Colonic mucosa (tissue), 4 donors: ENCODE measurements around the gene ZBTB6. TPM values are rescaled to one million over a fixed set of nuclear protein-coding genes. Genes with fewer than 3 reads are reported as not detected.

Experiments used
- DNase-seq: peaks from one replicate; pipeline ENCODE4 v3.0.0-alpha.2; 2020
- H3K27ac ChIP-seq: fragments of 200-600 bp; one replicate; pipeline ENCODE4 v1.8.0; 2021
- H3K27me3 ChIP-seq: fragments of 200-600 bp; one replicate; pipeline ENCODE4 v1.8.0; 2021
- H3K36me3 ChIP-seq: fragments of 200-600 bp; one replicate; pipeline ENCODE4 v1.8.0; 2021
- H3K4me1 ChIP-seq: fragments of 200-600 bp; one replicate; pipeline ENCODE4 v1.8.0; 2021; ENCODE audit warnings: mild to moderate bottlenecking
- H3K4me3 ChIP-seq: fragments of 200-600 bp; one replicate; pipeline ENCODE4 v1.8.0; 2021
- H3K9ac ChIP-seq, 2 donors: one replicate each; pipeline ENCODE4 v1.7.0; 2013; ENCODE audit warnings: control low read depth in 2 of 2, low read depth in 2 of 2, low read length in 2 of 2
- H3K9me3 ChIP-seq: fragments of 200-600 bp; one replicate; pipeline ENCODE4 v1.8.0; 2021
- intact Hi-C: fragments of 100-400 bp; cut with DNase I; formaldehyde crosslinking; loops from one replicate; pipeline ENCODE4 v1.14.1; 2022
- total RNA-seq, 2 donors: library from RNA; stranded (reverse); fragmentation: NEBNext Ultra II Directional in 1 of 2; extraction: Animal tissue kit (Norgen Biotek cat#: 25700) in 1 of 2; gene quantifications; one replicate each; pipeline ENCODE4 v1.2.1, GENCODE V29; 2021
- TF ChIP-seq, protein P1 (sequence below): fragments of 200-600 bp; IDR thresholded peaks from one replicate; pipeline ENCODE4 v1.8.0; 2022; ENCODE audit warnings: antibody characterized with exemption, mild to moderate bottlenecking
- donor health status: healthy.
- donor health status: DM: no; HTN: no; CAD: no.
- donor health status: DM: no; HTN: no; CAD: no.

ZBTB6 gene
- total RNA-seq, 2 donors from 2014 or later: 6.6 to 8.4 TPM

DNA sequence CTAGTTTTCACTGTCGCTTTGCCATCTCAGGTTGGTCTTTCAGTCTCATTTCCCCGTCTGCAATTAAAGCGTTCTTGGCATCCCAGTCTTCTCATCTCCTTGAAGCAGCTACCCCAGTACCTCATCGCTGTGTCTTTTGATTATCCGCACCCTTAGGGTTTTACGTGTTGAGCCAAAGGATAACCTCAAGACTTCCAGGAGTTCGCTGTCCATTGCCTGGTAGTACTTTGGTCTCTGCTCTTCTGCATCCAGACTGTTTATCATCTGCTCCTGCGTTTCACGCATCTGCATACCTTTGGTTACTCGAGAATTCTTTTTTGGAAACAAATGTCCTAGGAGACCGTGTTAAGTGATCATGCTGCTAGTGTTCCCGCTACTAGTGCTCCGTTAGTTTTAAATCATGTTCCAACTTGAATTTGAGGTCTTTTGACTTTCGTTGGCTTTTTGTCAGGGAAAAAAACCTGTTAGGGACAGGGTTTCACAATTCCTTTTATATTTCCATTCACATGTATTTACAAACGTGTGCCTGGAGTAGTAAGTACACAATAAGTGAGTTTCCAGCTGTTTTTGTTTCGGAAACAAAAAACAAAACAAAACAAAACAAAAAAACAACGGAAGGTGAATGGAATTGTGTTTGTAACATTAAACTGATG lies 28.6 kb upstream of the ZBTB6 start:
- Histone ChIP-seq H3K9me3 (no peaks in the 10 kb centered on the region), H3K4me3 (peak overlapping the region; percentile 83), H3K9ac (peak overlapping the region; percentile 79 to 95), H3K27ac (peak overlapping the region; percentile 76), H3K4me1 (no peaks in the 10 kb centered on the region), H3K36me3 (peaks cover 2% of the 10 kb centered on the region), H3K27me3 (no peaks in the 10 kb centered on the region)
- DNase-seq: peak; percentile 51
- intact Hi-C loops: no loop called here
- TF ChIP-seq, protein P1, sequence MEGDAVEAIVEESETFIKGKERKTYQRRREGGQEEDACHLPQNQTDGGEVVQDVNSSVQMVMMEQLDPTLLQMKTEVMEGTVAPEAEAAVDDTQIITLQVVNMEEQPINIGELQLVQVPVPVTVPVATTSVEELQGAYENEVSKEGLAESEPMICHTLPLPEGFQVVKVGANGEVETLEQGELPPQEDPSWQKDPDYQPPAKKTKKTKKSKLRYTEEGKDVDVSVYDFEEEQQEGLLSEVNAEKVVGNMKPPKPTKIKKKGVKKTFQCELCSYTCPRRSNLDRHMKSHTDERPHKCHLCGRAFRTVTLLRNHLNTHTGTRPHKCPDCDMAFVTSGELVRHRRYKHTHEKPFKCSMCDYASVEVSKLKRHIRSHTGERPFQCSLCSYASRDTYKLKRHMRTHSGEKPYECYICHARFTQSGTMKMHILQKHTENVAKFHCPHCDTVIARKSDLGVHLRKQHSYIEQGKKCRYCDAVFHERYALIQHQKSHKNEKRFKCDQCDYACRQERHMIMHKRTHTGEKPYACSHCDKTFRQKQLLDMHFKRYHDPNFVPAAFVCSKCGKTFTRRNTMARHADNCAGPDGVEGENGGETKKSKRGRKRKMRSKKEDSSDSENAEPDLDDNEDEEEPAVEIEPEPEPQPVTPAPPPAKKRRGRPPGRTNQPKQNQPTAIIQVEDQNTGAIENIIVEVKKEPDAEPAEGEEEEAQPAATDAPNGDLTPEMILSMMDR: no peak

DNA sequence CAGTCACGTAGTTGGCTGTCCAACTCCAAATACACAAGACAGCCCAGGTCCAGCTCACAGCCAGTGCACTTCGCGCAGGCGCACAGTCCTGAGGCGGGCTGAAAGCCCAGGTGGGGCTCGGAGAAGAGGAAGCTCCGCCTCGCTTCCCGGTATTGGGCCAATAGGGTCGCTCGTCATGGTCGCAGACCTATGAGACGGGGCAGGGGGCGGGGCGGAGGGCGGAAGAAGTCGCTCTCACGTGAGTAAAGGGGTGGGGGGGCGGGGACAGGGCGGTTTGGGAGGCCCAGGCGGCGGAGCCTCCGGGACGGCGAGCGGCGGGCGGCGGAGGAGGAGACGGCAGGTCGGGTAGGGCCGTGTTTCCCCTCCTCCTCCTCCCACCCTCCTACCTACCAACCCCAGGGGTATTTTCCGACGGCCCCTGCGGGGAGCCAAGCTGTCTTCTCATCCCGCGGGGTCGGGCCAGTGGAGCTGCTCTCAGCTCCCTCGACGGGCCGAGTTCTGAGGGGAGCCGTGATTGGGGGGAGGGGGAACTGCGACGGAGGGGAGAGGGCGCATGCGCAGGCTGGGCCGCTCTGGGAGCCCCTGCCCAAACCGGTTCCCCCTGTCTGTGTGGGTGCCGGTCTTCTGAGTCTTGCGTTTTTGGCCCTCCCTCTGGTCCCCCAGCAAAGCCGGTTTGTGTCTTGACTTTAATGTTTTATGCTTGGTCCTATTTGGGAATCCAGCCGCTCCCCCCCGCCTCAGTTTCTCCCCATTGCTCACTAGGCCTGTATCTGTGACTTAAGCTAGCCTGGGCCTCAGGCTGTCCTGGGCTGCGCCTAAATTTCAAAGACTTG lies 27.8 kb upstream of the ZBTB6 start, which contains the start of gene RABGAP1:
RABGAP1 (plus strand) TSS at position 272 of the 833 bp plus-strand sequence. CDS start 16,040 bp downstream, outside the sequence.
- TF ChIP-seq, protein P1: no peak
- peak within 1 kb of the TSS; percentile 76 for H3K27ac ChIP-seq
- no peaks in the 10 kb centered on the region for H3K4me1 ChIP-seq
- DNase-seq: peak; percentile 100
- peaks cover 4% of the 10 kb centered on the region for H3K36me3 ChIP-seq
- no peaks in the 10 kb centered on the region for H3K27me3 ChIP-seq
- H3K9ac ChIP-seq: peak within 1 kb of the TSS; percentile 79 to 95
- intact Hi-C loops: no loop called here
- H3K9me3 ChIP-seq: no peaks in the 10 kb centered on the region
- peak within 1 kb of the TSS; percentile 83 for H3K4me3 ChIP-seq

DNA sequence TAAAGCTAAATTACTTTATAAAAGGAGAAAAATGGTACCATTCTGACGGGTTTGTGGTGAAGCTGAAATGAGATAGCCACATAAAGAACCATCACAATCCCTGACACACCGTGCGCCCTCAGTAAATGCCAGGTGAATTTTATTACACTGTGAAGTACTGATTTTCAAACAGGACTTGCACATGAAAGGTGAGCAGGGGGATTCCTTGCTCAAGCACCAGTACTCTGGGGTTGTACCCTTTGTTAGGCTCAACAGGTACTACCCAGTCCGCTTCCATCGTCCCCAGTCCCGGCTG lies 27.3 kb upstream of the ZBTB6 start:
- Histone ChIP-seq H3K9me3 (no peaks in the 10 kb centered on the region), H3K27ac (peak overlapping the region; percentile 69), H3K36me3 (peaks cover 4% of the 10 kb centered on the region), H3K4me3 (peak overlapping the region; percentile 83), H3K4me1 (no peaks in the 10 kb centered on the region), H3K9ac (peak overlapping the region in 1 of 2 donors; percentile 76), H3K27me3 (no peaks in the 10 kb centered on the region)
- TF ChIP-seq, protein P1: no peak
- no peak for DNase-seq
- intact Hi-C loops: no loop called here

DNA sequence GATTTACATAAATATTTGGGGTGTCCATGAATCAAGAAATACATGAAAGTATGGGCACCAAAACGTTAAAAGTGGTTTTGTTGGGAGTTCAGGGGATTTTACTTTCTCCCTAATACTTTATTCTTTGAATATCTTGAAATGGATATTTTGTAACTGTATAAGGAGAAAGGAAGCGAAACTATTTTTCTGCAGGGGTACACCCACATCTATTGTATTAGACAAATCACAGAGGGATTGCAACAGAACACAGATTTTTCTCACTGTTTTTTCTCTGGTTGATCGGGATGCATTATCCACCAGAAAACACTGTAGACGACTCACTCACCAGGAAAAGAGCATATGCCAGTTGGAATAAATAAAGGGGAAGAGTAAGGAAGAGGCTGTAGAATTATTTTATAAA lies 26.5 kb upstream of the ZBTB6 start:
- Histone ChIP-seq H3K27ac (no peak overlapping the region), H3K27me3 (no peaks in the 10 kb centered on the region)

DNA sequence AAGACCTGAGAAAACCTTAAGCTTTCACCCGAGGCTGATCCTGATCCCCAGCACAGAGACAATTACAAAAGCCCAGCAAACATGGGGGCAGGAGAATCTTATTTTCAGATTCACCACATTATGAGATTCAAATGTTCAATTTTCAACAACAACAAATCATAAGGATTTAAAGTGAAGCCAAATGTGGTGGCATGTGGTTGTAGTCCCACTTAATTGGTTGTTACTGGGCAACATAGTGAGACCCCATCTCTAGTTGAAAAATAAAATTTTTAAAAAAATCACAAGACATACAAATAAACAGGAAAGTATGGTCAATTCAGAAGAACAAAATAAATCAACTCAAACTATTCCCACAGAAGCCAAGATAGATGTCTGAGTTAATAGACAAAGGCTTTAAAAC lies 23.8 kb upstream of the ZBTB6 start:
- no peak overlapping the region for H3K4me3 ChIP-seq
- peaks cover 3% of the 10 kb centered on the region for H3K4me1 ChIP-seq
- intact Hi-C loops: no loop called here
- H3K9ac ChIP-seq: no peak overlapping the region
- H3K9me3 ChIP-seq: no peaks in the 10 kb centered on the region
- peaks cover 4% of the 10 kb centered on the region for H3K36me3 ChIP-seq
- H3K27me3 ChIP-seq: no peaks in the 10 kb centered on the region
- TF ChIP-seq, protein P1: no peak
- no peak for DNase-seq
- H3K27ac ChIP-seq: no peak overlapping the region

More for the DNA sequence above, 26.5 kb upstream of the ZBTB6 start:
- Histone ChIP-seq H3K4me3 (no peak overlapping the region), H3K9ac (no peak overlapping the region), H3K4me1 (no peaks in the 10 kb centered on the region), H3K36me3 (peaks cover 4% of the 10 kb centered on the region), H3K9me3 (no peaks in the 10 kb centered on the region)
- intact Hi-C loops: no loop called here
- TF ChIP-seq, protein P1: no peak
- no peak for DNase-seq
